Spleen (tissue), 13 donors: ENCODE results near the gene CEND1. TPM values are rescaled to one million over a fixed set of nuclear protein-coding genes. Genes with fewer than 3 reads are reported as not detected.

ENCODE experiments used
- DNase-seq: peaks from one replicate; pipeline ENCODE4 v3.0.0-alpha.2; 2020
- H3K27ac ChIP-seq, 8 donors: fragments of 200-600 bp; sonication (generic) in 7 of 8; 1 replicate in 4 of 8; 2 replicates in 4 of 8; pipeline versions ENCODE4 v1.5.0 to v1.8.0; 2016 to 2021; ENCODE audit warnings: inconsistent platforms in 4 of 8, mild to moderate bottlenecking in 4 of 8, moderate library complexity in 1 of 8
- H3K27me3 ChIP-seq, 7 donors: fragments of 200-600 bp; sonication (generic) in 6 of 7; replicated peaks in 1 of 7; 1 replicate in 4 of 7; 2 replicates in 3 of 7; pipeline versions ENCODE4 v1.5.0 to v1.8.0; 2016 to 2021; ENCODE audit warnings: inconsistent platforms in 3 of 7, mild to moderate bottlenecking in 1 of 7
- H3K36me3 ChIP-seq, 6 donors: fragments of 200-600 bp; sonication (generic) in 5 of 6; 1 replicate in 4 of 6; 2 replicates in 2 of 6; pipeline versions ENCODE4 v1.5.0 to v1.8.0; 2016 to 2021; ENCODE audit warnings: inconsistent platforms in 2 of 6
- H3K4me1 ChIP-seq, 6 donors: fragments of 200-600 bp; sonication (generic) in 5 of 6; 1 replicate in 3 of 6; 2 replicates in 3 of 6; pipeline versions ENCODE4 v1.5.0 to v1.8.0; 2016 to 2021; ENCODE audit warnings: inconsistent platforms in 3 of 6
- H3K4me3 ChIP-seq, 8 donors: fragments of 200-600 bp; sonication (generic) in 7 of 8; 1 replicate in 4 of 8; 2 replicates in 4 of 8; pipeline versions ENCODE4 v1.5.0 to v1.8.0; 2016 to 2021; ENCODE audit warnings: inconsistent platforms in 4 of 8, mild to moderate bottlenecking in 4 of 8, moderate library complexity in 2 of 8
- H3K9me3 ChIP-seq, 8 donors: fragments of 200-600 bp; sonication (generic) in 7 of 8; 1 replicate in 4 of 8; 2 replicates in 4 of 8; pipeline versions ENCODE4 v1.5.0 to v1.8.0; 2016 to 2021; ENCODE audit warnings: inconsistent platforms in 4 of 8
- POLR2A ChIP-seq, 3 donors: fragments of 450-650 bp; IDR thresholded peaks; one replicate each; pipeline ENCODE4 v1.5.1; 2017; ENCODE audit warnings: antibody characterized with exemption in 3 of 3, mild to moderate bottlenecking in 1 of 3
- POLR2AphosphoS5 ChIP-seq, 3 donors: sonication (generic); formaldehyde crosslinking; IDR thresholded peaks; one replicate each; pipeline ENCODE4 v1.5.1; 2017; ENCODE audit warnings: antibody characterized with exemption in 3 of 3
- WGBS, 5 donors: extraction: QIAGEN DNeasy Blood & Tissue Kit in 3 of 5; methylation state at CpG; one replicate each; pipeline versions ENCODE4 v1.1.5 to v1.1.7; 2013 to 2018; 5-methylcytosine and 5-hydroxymethylcytosine counted together
- intact Hi-C: fragments of 100-400 bp; cut with DNase I; formaldehyde crosslinking; loops from one replicate; pipeline ENCODE4 v1.15.0; 2023; ENCODE audit warnings: low total_unique reads
- long read RNA-seq, 2 donors: transcript quantifications; one replicate each; lab custom pipeline, GENCODE V29; 2026
- polyA plus RNA-seq, 3 donors: library from polyadenylated mRNA; stranded (reverse); fragments of 200-250 nt; gene quantifications; one replicate each; pipeline ENCODE4 v1.2.1, GENCODE V29; 2013
- total RNA-seq, 7 donors: library from RNA; depleted of rRNA in 3 of 7; stranded (reverse); fragments of >200 nt in 3 of 7; fragmentation: NEBNext Ultra II Directional in 4 of 7; extraction: Animal tissue kit (Norgen Biotek cat#: 25700) in 4 of 7; gene quantifications; one replicate each; pipeline versions ENCODE4 v1.1.0 to v1.2.1, GENCODE V29; 2016 to 2021
- TF ChIP-seq, protein P1 (sequence below), 11 experiments: fragments of 200-600 bp in 7 of 11; fragments of 450-650 bp in 4 of 11; sonication (generic) in 4 of 11; IDR thresholded peaks in 8 of 11; conservative IDR thresholded peaks in 3 of 11; 1 replicate in 7 of 11; 2 replicates in 4 of 11; pipeline versions ENCODE4 v1.4.0 to v1.8.0; 2016 to 2021; ENCODE audit warnings: antibody characterized with exemption in 11 of 11, inconsistent platforms in 4 of 11, mild to moderate bottlenecking in 1 of 11
- donor health status: healthy with polysubstance abuse.
- donor health status: DM: no; HTN: no; CAD: no; lungs with moderate emphysema.
- donor health status: DM: no; HTN: no; CAD: no.
- donor health status: Bipolar disorder and iron deficiency.
- donor health status: healthy.
- donor health status: DM: no; HTN: no; CAD: no.
- donor health status: DM: yes; HTN: yes; CAD: no.

The CEND1 gene
- total RNA-seq = under 1 TPM in 1 of 7 donors, not detected in 6; 0.42 TPM
- under 1 TPM in 2 of 3 donors, not detected in 1; 0.29 to 0.42 TPM for polyA plus RNA-seq
- long read RNA-seq, donor 1 = 0 reads
- long read RNA-seq, donor 2 = 0 reads

DNA sequence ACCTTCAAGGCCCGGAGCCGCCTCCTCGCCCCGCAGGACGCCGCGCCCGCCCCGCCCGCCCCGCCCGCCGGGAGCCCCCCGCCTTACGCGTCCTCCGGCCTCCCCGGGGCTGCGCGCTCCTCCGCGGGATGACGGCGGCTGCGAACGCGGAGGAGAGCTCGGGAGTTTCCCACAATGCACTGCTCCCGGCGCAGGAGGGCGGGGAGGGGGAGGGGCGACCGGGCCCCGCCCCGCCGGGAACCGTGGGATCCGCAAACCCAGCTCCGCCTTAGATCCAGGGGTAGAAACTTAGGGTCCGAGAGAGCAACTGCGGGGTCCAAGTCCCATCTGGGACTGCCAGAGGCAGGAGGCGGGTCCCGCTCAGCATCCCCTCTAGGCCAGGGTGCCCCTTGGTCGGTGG is at the start of gene CEND1:
CEND1 (minus strand) TSS at position 148 of the 400 bp plus-strand sequence. CDS start 1,514 bp downstream, outside the sequence.
- intact Hi-C loops = no loop called here
- peaks cover 0 to 36% (median 26%) of the 10 kb centered on the region in 7 donors for H3K27me3 ChIP-seq
- WGBS, 5 donors = 6 to 10% (median 9%) methylated on average over 27 to 44 of the region's 44 CpGs
- H3K4me1 ChIP-seq = peaks cover 0 to 38% (median 22%) of the 10 kb centered on the region in 6 donors
- H3K36me3 ChIP-seq = peaks cover 0 to 42% (median 25%) of the 10 kb centered on the region in 6 donors
- H3K4me3 ChIP-seq = peak within 1 kb of the TSS in 1 of 8 donors; percentile 51
- TF ChIP-seq POLR2A (IDR thresholded peaks at IDR 0.05) (no peak), POLR2AphosphoS5 (IDR thresholded peaks at IDR 0.05) (peak in 2 of 3 donors; percentile 17 to 36)
- no peaks in the 10 kb centered on the region for H3K9me3 ChIP-seq
- no peak for DNase-seq
- H3K27ac ChIP-seq = no peak within 1 kb of the TSS

DNA sequence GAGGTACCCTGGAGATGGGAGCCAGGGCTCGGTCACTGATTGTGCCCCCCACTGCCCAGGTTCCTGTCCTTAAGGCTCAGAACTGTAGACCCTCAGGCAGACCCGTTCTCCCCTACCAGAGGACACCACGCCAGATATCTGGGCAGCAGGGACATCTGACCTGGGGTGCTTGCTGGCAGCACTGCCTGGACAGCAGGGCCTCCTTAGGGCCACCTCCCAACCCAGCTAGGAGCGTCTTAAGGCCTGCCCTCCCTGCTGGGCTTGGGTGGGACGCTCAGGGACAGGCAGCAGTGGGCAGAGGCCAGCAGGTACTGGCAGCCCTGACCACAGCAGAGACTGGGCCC is 49.4 kb upstream of the CEND1 start:
- Histone ChIP-seq H3K4me3 (no peak overlapping the region), H3K4me1 (peaks cover 26 to 94% (median 59%) of the 10 kb centered on the region in 6 donors), H3K27me3 (peaks cover 0 to 27% (median 0%) of the 10 kb centered on the region in 7 donors), H3K27ac (peak overlapping the region in 1 of 8 donors; percentile 10), H3K9me3 (no peaks in the 10 kb centered on the region), H3K36me3 (peaks cover 0 to 54% (median 38%) of the 10 kb centered on the region in 6 donors)
- no peak for DNase-seq
- TF ChIP-seq POLR2AphosphoS5 (IDR thresholded peaks at IDR 0.05) (peak in 1 of 3 donors; percentile 15), POLR2A (IDR thresholded peaks at IDR 0.05) (no peak)
- TF ChIP-seq, protein P1, sequence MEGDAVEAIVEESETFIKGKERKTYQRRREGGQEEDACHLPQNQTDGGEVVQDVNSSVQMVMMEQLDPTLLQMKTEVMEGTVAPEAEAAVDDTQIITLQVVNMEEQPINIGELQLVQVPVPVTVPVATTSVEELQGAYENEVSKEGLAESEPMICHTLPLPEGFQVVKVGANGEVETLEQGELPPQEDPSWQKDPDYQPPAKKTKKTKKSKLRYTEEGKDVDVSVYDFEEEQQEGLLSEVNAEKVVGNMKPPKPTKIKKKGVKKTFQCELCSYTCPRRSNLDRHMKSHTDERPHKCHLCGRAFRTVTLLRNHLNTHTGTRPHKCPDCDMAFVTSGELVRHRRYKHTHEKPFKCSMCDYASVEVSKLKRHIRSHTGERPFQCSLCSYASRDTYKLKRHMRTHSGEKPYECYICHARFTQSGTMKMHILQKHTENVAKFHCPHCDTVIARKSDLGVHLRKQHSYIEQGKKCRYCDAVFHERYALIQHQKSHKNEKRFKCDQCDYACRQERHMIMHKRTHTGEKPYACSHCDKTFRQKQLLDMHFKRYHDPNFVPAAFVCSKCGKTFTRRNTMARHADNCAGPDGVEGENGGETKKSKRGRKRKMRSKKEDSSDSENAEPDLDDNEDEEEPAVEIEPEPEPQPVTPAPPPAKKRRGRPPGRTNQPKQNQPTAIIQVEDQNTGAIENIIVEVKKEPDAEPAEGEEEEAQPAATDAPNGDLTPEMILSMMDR (IDR thresholded peaks at IDR 0.05 in 8 of 11, conservative IDR thresholded peaks at IDR 0.05 in 3 of 11) = no peak
- intact Hi-C loops = no loop called here
- WGBS, 5 donors = 91 to 96% (median 94%) methylated on average over 4 to 5 of the region's 5 CpGs

DNA sequence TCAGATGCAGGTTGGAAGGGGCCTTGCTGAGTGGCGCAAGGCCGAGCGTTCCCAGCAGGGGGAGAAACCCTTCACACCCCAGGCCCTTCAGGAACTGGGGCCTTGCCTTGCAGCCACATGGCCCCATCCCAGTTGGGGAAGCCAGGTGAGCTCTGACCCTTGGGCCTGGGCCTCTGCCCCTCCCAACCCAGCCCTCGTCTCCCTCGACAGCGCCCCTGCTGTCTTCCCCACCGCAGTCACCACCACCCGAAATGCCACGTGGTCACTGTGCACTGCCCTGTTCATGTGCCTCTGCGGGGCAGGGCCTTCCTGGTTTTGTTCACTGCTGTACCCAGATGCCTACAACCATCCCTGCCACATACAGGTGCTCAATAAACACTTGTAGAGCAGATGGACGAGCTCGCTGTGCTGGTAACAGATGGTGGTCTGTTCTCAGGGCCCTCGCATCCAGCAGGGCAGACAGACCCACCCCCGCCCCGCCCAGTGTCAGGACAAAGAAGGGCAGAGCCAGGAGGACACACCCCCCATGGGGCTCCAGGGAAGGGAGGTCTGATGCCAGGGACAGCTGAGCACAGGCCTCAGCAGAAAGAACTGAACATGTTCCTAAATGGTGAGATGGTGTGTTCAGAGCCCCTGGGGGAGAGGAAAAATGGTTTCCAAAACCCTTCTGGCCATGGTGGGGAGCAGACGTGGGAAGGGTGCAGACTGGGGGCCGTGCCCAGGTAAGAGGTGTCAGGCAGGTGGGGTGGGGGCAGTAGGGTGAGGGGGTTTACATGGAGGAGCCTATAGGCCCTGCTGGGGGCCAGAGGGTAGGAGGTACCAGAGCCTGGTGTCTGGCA is 48.8 kb upstream of the CEND1 start:
- Histone ChIP-seq H3K27me3 (peaks cover 0 to 27% (median 0%) of the 10 kb centered on the region in 7 donors), H3K4me1 (peaks cover 26 to 94% (median 59%) of the 10 kb centered on the region in 6 donors), H3K36me3 (peaks cover 0 to 54% (median 38%) of the 10 kb centered on the region in 6 donors), H3K9me3 (no peaks in the 10 kb centered on the region), H3K4me3 (no peak overlapping the region), H3K27ac (peak overlapping the region in 1 of 8 donors; percentile 8)
- 59 to 80% (median 69%) methylated on average over 11 to 17 of the region's 17 CpGs for WGBS, 5 donors
- intact Hi-C loops = no loop called here
- no peak for DNase-seq
- TF ChIP-seq POLR2A (IDR thresholded peaks at IDR 0.05) = no peak
- peak in 2 of 3 donors; percentile 5 to 17 for TF ChIP-seq POLR2AphosphoS5 (IDR thresholded peaks at IDR 0.05)
- TF ChIP-seq, protein P1 (IDR thresholded peaks at IDR 0.05 in 8 of 11, conservative IDR thresholded peaks at IDR 0.05 in 3 of 11) = no peak

DNA sequence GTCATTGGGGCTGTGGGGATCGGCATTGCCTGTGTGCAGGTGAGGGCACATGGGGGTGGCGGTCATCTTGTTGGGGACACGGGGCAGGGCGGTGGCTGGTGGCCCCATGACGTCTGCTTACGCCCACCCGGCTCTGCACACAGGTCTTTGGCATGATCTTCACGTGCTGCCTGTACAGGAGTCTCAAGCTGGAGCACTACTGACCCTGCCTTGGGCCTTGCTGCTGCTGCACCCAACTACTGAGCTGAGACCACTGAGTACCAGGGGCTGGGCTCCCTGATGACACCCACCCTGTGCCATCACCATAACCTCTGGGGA is 48.1 kb upstream of the CEND1 start:
- H3K4me1 ChIP-seq = peaks cover 25 to 94% (median 59%) of the 10 kb centered on the region in 6 donors

More for the DNA sequence above, 48.1 kb upstream of the CEND1 start:
- no peak for DNase-seq
- peaks cover 0 to 54% (median 38%) of the 10 kb centered on the region in 6 donors for H3K36me3 ChIP-seq
- no peak for TF ChIP-seq POLR2AphosphoS5 (IDR thresholded peaks at IDR 0.05)
- no peak for TF ChIP-seq POLR2A (IDR thresholded peaks at IDR 0.05)
- TF ChIP-seq, protein P1 (IDR thresholded peaks at IDR 0.05 in 8 of 11, conservative IDR thresholded peaks at IDR 0.05 in 3 of 11) = no peak
- intact Hi-C loops = no loop called here
- no peaks in the 10 kb centered on the region for H3K9me3 ChIP-seq
- WGBS, 5 donors = 78 to 83% (median 81%) methylated on average over 1 to 8 of the region's 8 CpGs; no CpG with 5 or more reads in 1 of the 5 donors
- H3K27me3 ChIP-seq = peaks cover 0 to 27% (median 0%) of the 10 kb centered on the region in 7 donors
- H3K27ac ChIP-seq = peak overlapping the region in 2 of 8 donors; percentile 8 to 16
- H3K4me3 ChIP-seq = no peak overlapping the region
